Tibial nerve (tissue), 4 donors: ENCODE measurements around the gene SLC8A2. TPM values are rescaled to one million over a fixed set of nuclear protein-coding genes. Genes with fewer than 3 reads are reported as not detected.

Experiments
- DNase-seq, 2 donors: peaks; one replicate each; pipeline ENCODE4 v3.0.0-alpha.2; 2019; ENCODE audit warnings: low spot score in 2 of 2
- H3K27ac ChIP-seq, 4 donors: fragments of 200-600 bp; sonication (generic) in 3 of 4; one replicate each; pipeline ENCODE4 v1.5.1; 2017 to 2019; ENCODE audit warnings: mild to moderate bottlenecking in 1 of 4
- H3K27me3 ChIP-seq, 2 donors: fragments of 200-600 bp; sonication (generic) in 1 of 2; one replicate each; pipeline versions ENCODE4 v1.5.1 to v1.6.0; 2017 to 2019
- H3K36me3 ChIP-seq, 3 donors: fragments of 200-600 bp; sonication (generic); one replicate each; pipeline ENCODE4 v1.5.1; 2018 to 2019
- H3K4me1 ChIP-seq, 4 donors: fragments of 200-600 bp; sonication (generic) in 3 of 4; one replicate each; pipeline ENCODE4 v1.5.1; 2017 to 2019
- H3K4me3 ChIP-seq, 4 donors: fragments of 200-600 bp; sonication (generic) in 3 of 4; one replicate each; pipeline ENCODE4 v1.5.1; 2017 to 2019; ENCODE audit warnings: mild to moderate bottlenecking in 1 of 4, moderate library complexity in 1 of 4
- H3K9me3 ChIP-seq, 4 donors: fragments of 200-600 bp; sonication (generic) in 3 of 4; one replicate each; pipeline ENCODE4 v1.5.1; 2017 to 2019
- EP300 ChIP-seq, 2 donors: sonication (generic); formaldehyde crosslinking; IDR thresholded peaks; one replicate each; pipeline ENCODE4 v1.6.1; 2017; ENCODE audit warnings: antibody characterized with exemption in 2 of 2, mild to moderate bottlenecking in 1 of 2
- POLR2A ChIP-seq, 2 donors: fragments of 450-650 bp; IDR thresholded peaks; one replicate each; pipeline ENCODE4 v1.6.1; 2017; ENCODE audit warnings: antibody characterized with exemption in 2 of 2, mild to moderate bottlenecking in 2 of 2, moderate library complexity in 2 of 2
- WGBS, 2 donors: methylation state at CpG; one replicate each; pipeline ENCODE4 v1.1.5; 2018; 5-methylcytosine and 5-hydroxymethylcytosine counted together
- total RNA-seq, 4 donors: library from RNA; depleted of rRNA; stranded (reverse); fragments of >200 nt; gene quantifications; one replicate each; pipeline ENCODE4 v1.1.0, GENCODE V29; 2016
- TF ChIP-seq, protein P1 (sequence below), 5 experiments: fragments of 200-600 bp in 3 of 5; fragments of 450-650 bp in 2 of 5; sonication (generic) in 3 of 5; IDR thresholded peaks; one replicate each; pipeline ENCODE4 v1.5.1; 2016 to 2019; ENCODE audit warnings: antibody characterized with exemption in 5 of 5, mild to moderate bottlenecking in 3 of 5, moderate library complexity in 2 of 5

SLC8A2 gene
- total RNA-seq, 4 donors from 2014 or later: not detected

DNA sequence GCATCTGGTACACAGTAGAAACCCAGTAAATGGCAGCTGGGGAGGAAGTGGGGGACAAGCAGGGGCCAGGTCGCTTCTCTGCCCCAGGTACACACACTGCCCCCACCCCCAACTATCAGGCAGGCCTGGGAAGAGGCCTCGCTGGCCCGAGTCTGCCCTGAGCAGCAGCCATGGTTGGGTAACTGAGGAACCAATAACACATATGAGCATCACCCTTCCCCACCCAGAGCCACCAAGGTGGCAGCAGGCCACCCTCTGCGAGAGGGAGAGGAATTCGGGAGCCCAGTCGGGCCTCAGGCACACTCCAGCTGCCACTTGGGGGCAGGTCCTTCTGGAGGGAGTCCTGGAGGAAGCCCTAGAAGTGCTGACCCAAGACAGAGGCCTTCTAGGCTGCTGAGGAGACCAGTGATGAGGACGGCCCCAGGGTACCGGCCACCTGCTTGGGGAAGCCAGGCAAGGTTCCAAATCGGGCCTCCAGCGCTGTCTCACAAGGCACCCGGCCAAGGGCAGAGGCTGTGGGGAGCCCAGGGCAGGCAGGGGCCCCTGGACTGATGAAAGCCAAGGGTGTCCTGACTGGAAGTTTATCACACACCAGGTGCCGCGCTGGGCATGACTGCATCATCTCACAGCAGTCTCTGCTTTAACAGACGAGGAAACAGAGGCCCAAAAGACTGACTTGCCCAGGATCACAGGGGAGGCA, 26.3 kb upstream of the SLC8A2 start:
- no peak for TF ChIP-seq EP300 (IDR thresholded peaks at IDR 0.05)
- no peak for TF ChIP-seq POLR2A (IDR thresholded peaks at IDR 0.05)
- TF ChIP-seq, protein P1, sequence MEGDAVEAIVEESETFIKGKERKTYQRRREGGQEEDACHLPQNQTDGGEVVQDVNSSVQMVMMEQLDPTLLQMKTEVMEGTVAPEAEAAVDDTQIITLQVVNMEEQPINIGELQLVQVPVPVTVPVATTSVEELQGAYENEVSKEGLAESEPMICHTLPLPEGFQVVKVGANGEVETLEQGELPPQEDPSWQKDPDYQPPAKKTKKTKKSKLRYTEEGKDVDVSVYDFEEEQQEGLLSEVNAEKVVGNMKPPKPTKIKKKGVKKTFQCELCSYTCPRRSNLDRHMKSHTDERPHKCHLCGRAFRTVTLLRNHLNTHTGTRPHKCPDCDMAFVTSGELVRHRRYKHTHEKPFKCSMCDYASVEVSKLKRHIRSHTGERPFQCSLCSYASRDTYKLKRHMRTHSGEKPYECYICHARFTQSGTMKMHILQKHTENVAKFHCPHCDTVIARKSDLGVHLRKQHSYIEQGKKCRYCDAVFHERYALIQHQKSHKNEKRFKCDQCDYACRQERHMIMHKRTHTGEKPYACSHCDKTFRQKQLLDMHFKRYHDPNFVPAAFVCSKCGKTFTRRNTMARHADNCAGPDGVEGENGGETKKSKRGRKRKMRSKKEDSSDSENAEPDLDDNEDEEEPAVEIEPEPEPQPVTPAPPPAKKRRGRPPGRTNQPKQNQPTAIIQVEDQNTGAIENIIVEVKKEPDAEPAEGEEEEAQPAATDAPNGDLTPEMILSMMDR (IDR thresholded peaks at IDR 0.05): no peak
- H3K27ac ChIP-seq: no peak overlapping the region
- H3K9me3 ChIP-seq: no peaks in the 10 kb centered on the region
- peaks cover 5 to 96% (median 5%) of the 10 kb centered on the region in 3 donors for H3K36me3 ChIP-seq
- 91% methylated on average over 9 to 14 of the region's 14 CpGs for WGBS, 2 donors
- no peaks in the 10 kb centered on the region for H3K27me3 ChIP-seq
- no peak overlapping the region for H3K4me3 ChIP-seq
- no peak for DNase-seq
- peaks cover 0 to 43% (median 0%) of the 10 kb centered on the region in 4 donors for H3K4me1 ChIP-seq

DNA sequence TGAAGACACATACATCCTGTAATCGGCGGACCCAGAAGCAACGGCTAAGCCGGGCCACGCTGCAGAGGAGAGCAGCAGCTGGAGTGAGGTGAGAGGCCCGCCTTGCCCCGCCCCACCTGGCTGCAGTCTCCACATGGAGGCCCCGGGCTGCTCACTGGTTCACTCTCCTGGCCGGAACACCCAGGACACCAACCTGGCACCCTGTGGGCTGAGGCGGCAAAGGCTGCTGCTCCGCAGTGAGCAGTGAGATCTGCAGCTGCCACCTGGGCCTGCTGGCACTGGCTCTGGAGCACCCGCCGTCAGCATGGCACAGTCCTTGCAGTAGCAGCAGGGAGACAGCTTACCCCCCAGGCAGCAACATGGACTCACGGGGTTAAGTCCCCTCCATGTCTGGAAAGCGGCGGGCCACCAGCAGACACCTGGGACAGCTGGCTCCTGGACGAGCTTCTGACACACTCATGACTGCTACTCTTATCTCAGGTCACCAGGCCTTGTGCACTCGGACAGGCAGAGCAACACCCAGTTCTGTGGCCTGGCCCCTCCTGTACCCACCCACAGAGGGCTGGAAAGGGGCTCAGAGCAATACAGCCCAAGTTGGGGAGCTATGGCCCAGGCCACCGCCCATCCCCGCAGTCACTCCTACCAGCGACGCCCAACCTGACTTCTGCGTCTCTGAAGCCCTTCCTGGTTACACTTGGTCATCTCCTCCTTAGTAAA, 25.5 kb upstream of the SLC8A2 start:
- Histone ChIP-seq H3K27ac (no peak overlapping the region), H3K4me1 (peaks cover 0 to 50% (median 0%) of the 10 kb centered on the region in 4 donors), H3K36me3 (peaks cover 3 to 96% (median 5%) of the 10 kb centered on the region in 3 donors), H3K9me3 (no peaks in the 10 kb centered on the region), H3K27me3 (no peaks in the 10 kb centered on the region), H3K4me3 (no peak overlapping the region)
- DNase-seq: no peak
- WGBS, 2 donors: 82 to 83% methylated on average over 17 to 23 of the region's 23 CpGs
- TF ChIP-seq EP300 (IDR thresholded peaks at IDR 0.05): no peak
- TF ChIP-seq, protein P1 (IDR thresholded peaks at IDR 0.05): no peak
- TF ChIP-seq POLR2A (IDR thresholded peaks at IDR 0.05): no peak

DNA sequence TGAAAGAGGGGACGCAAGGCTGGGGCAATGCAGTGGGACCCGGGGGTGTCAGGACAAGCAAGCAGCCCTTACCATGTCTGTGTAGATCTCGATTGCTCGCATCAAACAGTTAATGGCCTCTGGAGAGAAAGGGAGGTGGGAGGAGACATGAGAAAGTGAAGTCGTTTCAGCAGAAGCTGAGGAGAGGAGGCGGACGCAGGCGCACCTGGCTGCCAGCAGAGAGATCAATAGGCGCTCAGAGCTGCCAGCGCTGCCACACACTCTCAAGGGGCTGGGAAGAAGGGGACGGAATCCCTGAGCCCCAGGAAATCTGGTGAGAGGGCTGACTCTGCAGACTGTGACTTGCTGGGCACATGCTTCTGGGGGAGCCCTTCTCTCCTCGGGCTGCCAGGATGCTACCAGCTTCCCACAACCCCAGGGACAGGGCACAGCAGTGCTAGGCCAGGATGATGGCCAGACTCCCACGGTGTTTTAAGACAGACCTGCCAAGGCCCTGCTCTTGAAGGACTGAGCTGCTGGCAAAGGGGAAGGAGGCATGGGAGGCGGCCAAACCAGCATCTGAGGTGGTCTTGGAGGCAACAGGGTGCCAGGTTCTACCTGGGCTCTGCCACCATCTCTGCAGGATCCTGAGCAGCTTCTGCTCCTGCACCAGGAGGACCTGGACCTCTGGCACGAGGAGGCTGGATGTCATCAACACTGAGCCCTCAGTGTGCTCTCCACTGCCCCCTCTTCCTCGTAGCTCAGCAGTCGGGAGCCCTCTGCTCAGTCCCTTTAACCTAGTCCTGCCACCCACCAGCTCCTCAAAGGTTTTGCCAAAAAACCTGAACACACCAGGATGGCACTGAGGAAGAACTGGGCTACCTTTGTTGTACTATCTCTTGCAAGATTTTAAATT, 24.0 kb upstream of the SLC8A2 start:
- H3K4me3 ChIP-seq: no peak overlapping the region
- no peak for TF ChIP-seq EP300 (IDR thresholded peaks at IDR 0.05)
- TF ChIP-seq POLR2A (IDR thresholded peaks at IDR 0.05): no peak
- TF ChIP-seq, protein P1 (IDR thresholded peaks at IDR 0.05): no peak
- H3K4me1 ChIP-seq: peaks cover 0 to 49% (median 0%) of the 10 kb centered on the region in 4 donors
- DNase-seq: no peak
- peaks cover 3 to 99% (median 7%) of the 10 kb centered on the region in 3 donors for H3K36me3 ChIP-seq
- no peaks in the 10 kb centered on the region for H3K27me3 ChIP-seq
- H3K9me3 ChIP-seq: no peaks in the 10 kb centered on the region
- no peak overlapping the region for H3K27ac ChIP-seq
- 59 to 70% methylated on average over 15 to 17 of the region's 17 CpGs for WGBS, 2 donors

DNA sequence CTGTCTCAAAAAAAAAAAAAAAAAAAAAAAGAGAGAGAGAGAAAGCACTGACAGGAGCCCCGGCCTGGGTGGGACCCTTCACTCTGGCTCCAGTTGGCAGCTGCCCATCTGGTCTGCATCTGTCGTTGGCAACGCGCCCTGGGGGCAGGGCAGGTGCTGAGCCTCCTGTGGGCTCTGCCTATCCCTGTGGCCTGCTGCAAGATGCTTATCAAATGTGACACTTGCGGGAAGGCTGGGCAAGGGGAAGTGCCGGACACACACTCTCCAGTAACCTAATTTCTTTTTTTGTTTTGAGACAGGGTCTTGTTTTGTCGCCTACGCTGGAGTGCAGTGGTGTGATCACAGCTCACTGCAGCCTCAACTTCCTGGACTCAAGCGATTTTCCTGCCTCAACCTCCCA, 23.0 kb upstream of the SLC8A2 start:
- Histone ChIP-seq H3K4me3 (no peak overlapping the region), H3K36me3 (peaks cover 3 to 97% (median 5%) of the 10 kb centered on the region in 3 donors), H3K27ac (no peak overlapping the region), H3K4me1 (peaks cover 0 to 57% (median 0%) of the 10 kb centered on the region in 4 donors), H3K27me3 (no peaks in the 10 kb centered on the region), H3K9me3 (no peaks in the 10 kb centered on the region)
- TF ChIP-seq, protein P1 (IDR thresholded peaks at IDR 0.05): no peak
- no peak for TF ChIP-seq POLR2A (IDR thresholded peaks at IDR 0.05)
- DNase-seq: no peak
- 70 to 74% methylated on average over 9 of the region's 9 CpGs for WGBS, 2 donors
